BJ (cell line): Measurements from ENCODE around the gene BRDT. TPM values are rescaled to one million over a fixed set of nuclear protein-coding genes. Genes with fewer than 3 reads are reported as not detected.

Source experiments
- CTCF ChIA-PET: fragments of 350-600 bp; formaldehyde crosslinking; extraction: SDS; loops from one replicate; lab custom pipeline; 2021; ENCODE audit warnings: antibody characterized with exemption, inconsistent platforms; lab: Yijun Ruan, JAX
- POLR2A ChIA-PET: fragments of 300-600 bp; sonication (Branson Sonifier 250); formaldehyde crosslinking; extraction: SDS; loops from one replicate; lab custom pipeline; 2021; ENCODE audit warnings: antibody characterized with exemption; lab: Charles Lee
- DNase-seq: peaks from one replicate; pipeline ENCODE4 v3.0.0-alpha.2; 2011; ENCODE audit warnings: low read depth
- H3K27me3 ChIP-seq: 2 replicates; pipeline ENCODE4 v1.6.0; 2011; ENCODE audit warnings: low read length; ENCODE audit not compliant: control insufficient read depth, insufficient read depth
- H3K36me3 ChIP-seq: 2 replicates; pipeline ENCODE4 v1.5.1; 2011; ENCODE audit warnings: low read length; ENCODE audit not compliant: control insufficient read depth, insufficient read depth
- H3K4me3 ChIP-seq: 2 replicates; pipeline ENCODE4 v1.5.1; 2011; ENCODE audit warnings: low read depth, mild to moderate bottlenecking, control low read depth, low read length
- CTCF ChIP-seq: IDR thresholded peaks from 2 replicates; pipeline ENCODE4 v1.5.1; 2011; ENCODE audit warnings: low read depth, mild to moderate bottlenecking, control low read depth, inconsistent platforms, low read length, moderate library complexity; ENCODE audit not compliant: insufficient read depth
- polyA plus RNA-seq: library from polyadenylated mRNA; depleted of rRNA; stranded (reverse); fragments of >200 nt; gene quantifications from 2 replicates; pipeline ENCODE4 v1.2.3, GENCODE V29; 2011

BRDT gene
- polyA plus RNA-seq, 1 experiment: not detected

GRCh38 chr1:91916046-91916445 lies 33.2 kb upstream of the BRDT start:
- POLR2A ChIA-PET: no interaction called here
- CTCF ChIA-PET: interaction anchor here (0.8 kb wide), 1 partner anchor 162 kb away, joined by 3 read pairs; no protein-coding TSS in a partner anchor
- DNase-seq: no peak
- Histone ChIP-seq H3K27me3 (no peaks in the 10 kb centered on the region), H3K36me3 (no peaks in the 10 kb centered on the region), H3K4me3 (no peak overlapping the region)
- no peak for TF ChIP-seq CTCF

DNA sequence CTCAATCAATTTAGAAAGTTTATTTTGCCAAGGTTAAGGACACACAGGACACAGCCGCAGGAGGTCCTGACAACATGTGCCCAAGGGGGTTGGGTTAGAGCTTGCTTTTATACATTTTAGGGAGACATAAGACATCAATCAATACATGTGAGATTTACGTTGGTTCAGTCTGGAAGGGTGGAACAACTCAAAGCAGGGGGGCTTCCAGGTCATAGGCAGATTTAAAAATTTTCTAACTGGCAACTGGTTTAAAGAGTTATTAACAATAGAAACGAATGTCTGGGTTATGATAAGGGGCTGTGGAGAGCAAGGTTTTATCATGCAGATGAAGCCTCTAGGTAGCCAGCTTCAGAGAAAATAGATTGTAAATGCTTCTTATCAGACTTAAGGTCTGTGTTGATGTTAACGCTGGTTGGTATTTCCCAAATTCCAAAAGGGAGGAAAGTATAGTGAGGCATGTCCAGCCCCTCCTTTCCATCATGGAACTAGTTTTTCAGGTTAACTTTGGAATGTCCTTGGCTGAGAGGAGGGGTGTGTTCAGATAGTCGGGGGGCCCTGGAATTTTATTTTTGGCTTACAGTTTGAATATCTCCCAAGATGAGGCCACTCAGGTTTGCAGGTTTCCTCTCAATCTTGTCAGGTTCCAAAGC lies 32.3 kb upstream of the BRDT start:
- TF ChIP-seq CTCF: no peak
- no peak for DNase-seq
- ChIA-PET POLR2A (no interaction called here), CTCF (interaction anchor here (1.4 to 1.5 kb wide), 2 partner anchors 389 to 404 kb away, joined by 3 to 5 read pairs; no protein-coding TSS in a partner anchor)
- Histone ChIP-seq H3K4me3 (no peak overlapping the region), H3K27me3 (no peaks in the 10 kb centered on the region), H3K36me3 (no peaks in the 10 kb centered on the region)

- no peak for TF ChIP-seq CTCF
- DNase-seq: no peak
- ChIA-PET POLR2A (no interaction called here), CTCF (interaction anchor here (1.2 kb wide), 1 partner anchor 34 kb away, joined by 3 read pairs; the partner anchor contains the start of gene TGFBR3)
- Histone ChIP-seq H3K36me3 (no peaks in the 10 kb centered on the region), H3K4me3 (no peak overlapping the region), H3K27me3 (no peaks in the 10 kb centered on the region)
Measured at GRCh38 chr1:91919962-91920361, 29.2 kb upstream of the BRDT start.

DNA sequence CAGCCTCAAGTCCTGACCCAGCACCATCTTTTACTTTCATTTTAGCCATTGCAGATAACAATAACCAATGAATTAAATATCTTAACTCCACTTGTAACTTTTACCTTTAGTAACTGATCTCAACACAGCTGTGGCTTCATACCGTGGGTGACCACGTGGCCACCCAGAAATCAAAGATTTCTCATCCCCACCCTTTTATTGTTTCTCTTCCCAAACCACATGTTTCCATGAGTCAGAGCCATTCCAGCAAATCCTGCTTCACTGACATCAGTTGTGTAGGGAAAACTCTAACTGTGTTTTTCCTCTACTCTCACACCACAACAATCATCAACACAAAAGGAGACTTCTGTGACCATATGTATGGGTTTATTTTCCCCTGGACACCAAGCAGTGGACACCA lies 25.1 kb upstream of the BRDT start:
- peak; percentile 53 for DNase-seq
- ChIA-PET CTCF (interaction anchor here (1.4 to 9.3 kb wide), 3 partner anchors 18 to 421 kb away, joined by 3 to 172 read pairs (median 4); no protein-coding TSS in a partner anchor), POLR2A (no interaction called here)
- H3K4me3 ChIP-seq: no peak overlapping the region
- H3K27me3 ChIP-seq: no peaks in the 10 kb centered on the region
- H3K36me3 ChIP-seq: no peaks in the 10 kb centered on the region
- TF ChIP-seq CTCF: no peak

DNA sequence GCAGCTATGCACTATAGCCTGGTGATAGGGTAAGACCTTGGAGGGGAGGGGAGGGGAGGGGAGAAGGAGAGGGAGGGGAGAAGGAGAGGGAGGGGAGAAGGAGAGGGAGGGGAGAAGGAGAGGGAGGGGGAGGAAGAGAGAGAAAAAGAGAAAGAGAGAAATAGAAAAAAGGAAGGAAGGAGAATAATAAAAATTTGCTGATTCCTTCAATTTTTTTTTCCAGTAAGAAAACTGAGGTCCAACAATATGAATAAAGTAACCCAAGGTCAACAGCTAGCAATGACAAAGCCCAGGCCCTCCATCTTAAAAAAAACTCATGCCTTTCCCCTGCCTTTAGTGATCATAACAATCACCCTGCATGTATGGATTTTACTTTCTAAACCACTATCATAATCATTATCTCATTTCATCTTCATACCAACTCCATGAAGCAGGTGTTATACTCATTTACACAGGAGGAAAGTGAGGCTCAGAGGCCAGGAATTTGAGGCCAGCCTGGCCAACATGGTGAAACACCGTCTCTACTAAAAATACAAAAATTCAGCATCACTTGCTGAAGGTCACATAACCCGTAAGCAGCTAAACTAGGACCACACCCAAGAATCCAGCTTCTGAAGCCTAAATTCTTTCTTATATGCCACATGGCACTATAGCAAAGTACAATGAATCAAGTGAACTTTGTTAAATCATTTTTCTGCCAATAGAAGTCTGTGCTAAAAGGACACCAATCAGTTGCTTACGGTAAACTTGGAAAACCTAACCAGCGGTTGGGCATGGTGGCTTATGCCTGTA lies 23.4 kb upstream of the BRDT start:
- POLR2A ChIA-PET: interaction anchor here (0.6 kb wide), 1 partner anchor 11 kb away, joined by 5 read pairs; no protein-coding TSS in a partner anchor

More for the DNA sequence above, 23.4 kb upstream of the BRDT start:
- TF ChIP-seq CTCF: no peak
- Histone ChIP-seq H3K27me3 (no peaks in the 10 kb centered on the region), H3K4me3 (no peak overlapping the region), H3K36me3 (no peaks in the 10 kb centered on the region)
- DNase-seq: no peak
- CTCF ChIA-PET: interaction anchor here (1.0 to 9.3 kb wide), 11 partner anchors 25 to 419 kb away, joined by 3 to 172 read pairs (median 6); partner anchors contain the start of gene TGFBR3
